ENCODE data around the gene CD6. TPM values are rescaled to one million over a fixed set of nuclear protein-coding genes. Genes with fewer than 3 reads are reported as not detected.
A peak's percentile ranks its signal among the peaks of the same experiment; 100 is the strongest.

CD6 gene
- total and polyA plus RNA-seq, 4 donors: 1.2 to 3.1 (median 1.7) TPM

DNA sequence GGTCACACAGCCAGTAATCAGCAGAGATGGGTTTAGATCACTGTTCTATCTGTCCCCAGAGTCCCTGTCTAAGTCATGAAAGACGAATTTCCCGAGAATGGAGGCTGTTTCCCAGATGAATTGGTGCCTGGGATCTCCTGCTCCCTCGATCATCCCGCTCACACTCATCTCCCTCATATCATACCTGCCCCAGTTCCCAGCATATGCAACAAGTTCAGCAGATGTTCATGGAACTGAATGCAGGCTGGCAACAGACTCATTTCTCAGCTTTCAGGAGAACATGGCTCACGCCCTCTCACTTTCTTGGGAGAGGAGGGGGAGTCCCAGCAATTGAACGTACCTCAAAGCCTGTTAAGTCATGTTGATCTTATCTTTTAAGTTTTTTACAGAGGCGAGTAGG is 22.1 kb downstream of the CD6 start:
- H3K9me3 ChIP-seq (ENCODE audit: control insufficient read depth in 4 of 4, insufficient read depth in 3 of 4, low read length in 3 of 4): no peaks in the 10 kb centered on the region
- no peak overlapping the region for H3K4me3 ChIP-seq
- H3K4me1 ChIP-seq (ENCODE audit: control insufficient read depth in 5 of 5, insufficient read depth in 5 of 5, low read length in 5 of 5): peaks cover 0 to 17% (median 9%) of the 10 kb centered on the region in 5 donors
- 60 to 67% methylated on average over 7 of the region's 7 CpGs for WGBS, 2 donors
- no peaks in the 10 kb centered on the region for H3K27me3 ChIP-seq (ENCODE audit: control insufficient read depth in 3 of 3, insufficient read depth in 3 of 3, low read length in 2 of 3)
- ATAC-seq (ENCODE audit: insufficient read depth, low FRiP score) (no peak), DNase-seq (no peak)
- TF ChIP-seq, protein P1, sequence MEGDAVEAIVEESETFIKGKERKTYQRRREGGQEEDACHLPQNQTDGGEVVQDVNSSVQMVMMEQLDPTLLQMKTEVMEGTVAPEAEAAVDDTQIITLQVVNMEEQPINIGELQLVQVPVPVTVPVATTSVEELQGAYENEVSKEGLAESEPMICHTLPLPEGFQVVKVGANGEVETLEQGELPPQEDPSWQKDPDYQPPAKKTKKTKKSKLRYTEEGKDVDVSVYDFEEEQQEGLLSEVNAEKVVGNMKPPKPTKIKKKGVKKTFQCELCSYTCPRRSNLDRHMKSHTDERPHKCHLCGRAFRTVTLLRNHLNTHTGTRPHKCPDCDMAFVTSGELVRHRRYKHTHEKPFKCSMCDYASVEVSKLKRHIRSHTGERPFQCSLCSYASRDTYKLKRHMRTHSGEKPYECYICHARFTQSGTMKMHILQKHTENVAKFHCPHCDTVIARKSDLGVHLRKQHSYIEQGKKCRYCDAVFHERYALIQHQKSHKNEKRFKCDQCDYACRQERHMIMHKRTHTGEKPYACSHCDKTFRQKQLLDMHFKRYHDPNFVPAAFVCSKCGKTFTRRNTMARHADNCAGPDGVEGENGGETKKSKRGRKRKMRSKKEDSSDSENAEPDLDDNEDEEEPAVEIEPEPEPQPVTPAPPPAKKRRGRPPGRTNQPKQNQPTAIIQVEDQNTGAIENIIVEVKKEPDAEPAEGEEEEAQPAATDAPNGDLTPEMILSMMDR (IDR thresholded peaks at IDR 0.05; ENCODE audit: control extremely low read depth, extremely low read depth): no peak
- no peak overlapping the region for H3K27ac ChIP-seq (ENCODE audit: low read depth in 1 of 2, low read length in 1 of 2)
- H3K36me3 ChIP-seq (ENCODE audit: control insufficient read depth in 4 of 4, insufficient read depth in 4 of 4, low read length in 4 of 4): no peaks in the 10 kb centered on the region
- H3K9ac ChIP-seq (ENCODE audit: insufficient read depth in 1 of 2, low read length in 2 of 2): no peak overlapping the region

DNA sequence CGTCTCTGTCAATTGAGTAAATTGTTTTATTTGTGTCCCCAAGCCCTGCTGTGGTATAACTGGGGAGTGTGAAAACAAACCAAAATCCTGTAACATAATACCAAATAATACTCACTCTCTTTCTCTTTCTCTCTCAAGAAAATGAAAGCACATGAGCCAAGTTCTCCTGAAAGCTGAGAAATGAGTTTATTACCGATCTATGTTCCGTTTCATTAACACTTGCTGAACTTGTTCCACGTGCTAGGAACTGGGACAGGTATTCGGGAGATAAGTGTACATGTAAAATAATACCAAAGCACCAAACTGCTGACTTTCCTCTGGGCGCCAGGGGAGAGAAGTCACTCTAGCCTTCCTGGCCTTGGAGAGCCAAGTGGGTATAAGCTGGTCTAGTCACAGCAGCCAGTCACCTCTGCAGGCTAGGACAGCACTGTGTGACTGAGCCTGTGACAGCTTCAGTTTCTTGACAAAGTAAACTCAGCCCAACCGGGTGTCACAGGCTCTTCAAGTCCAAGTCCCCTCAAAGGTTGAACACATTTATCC is 23.1 kb downstream of the CD6 start:
- 60 to 77% methylated on average over 7 of the region's 7 CpGs for WGBS, 2 donors
- Histone ChIP-seq H3K36me3 (ENCODE audit: control insufficient read depth in 4 of 4, insufficient read depth in 4 of 4, low read length in 4 of 4) (no peaks in the 10 kb centered on the region), H3K4me1 (ENCODE audit: control insufficient read depth in 5 of 5, insufficient read depth in 5 of 5, low read length in 5 of 5) (peaks cover 0 to 17% (median 9%) of the 10 kb centered on the region in 5 donors), H3K9ac (ENCODE audit: insufficient read depth in 1 of 2, low read length in 2 of 2) (no peak overlapping the region), H3K27me3 (ENCODE audit: control insufficient read depth in 3 of 3, insufficient read depth in 3 of 3, low read length in 2 of 3) (no peaks in the 10 kb centered on the region), H3K27ac (ENCODE audit: low read depth in 1 of 2, low read length in 1 of 2) (no peak overlapping the region), H3K9me3 (ENCODE audit: control insufficient read depth in 4 of 4, insufficient read depth in 3 of 4, low read length in 3 of 4) (no peaks in the 10 kb centered on the region), H3K4me3 (no peak overlapping the region)
- TF ChIP-seq, protein P1 (IDR thresholded peaks at IDR 0.05; ENCODE audit: control extremely low read depth, extremely low read depth): no peak
- DNase-seq (no peak), ATAC-seq (ENCODE audit: insufficient read depth, low FRiP score) (no peak)

- no peak overlapping the region for H3K27ac ChIP-seq (ENCODE audit: low read depth in 1 of 2, low read length in 1 of 2)
Observed at GRCh38 chr11:60995798-60996197, 24.3 kb downstream of the CD6 start.

More at GRCh38 chr11:60995798-60996197, 24.3 kb downstream of the CD6 start:
- ATAC-seq (ENCODE audit: insufficient read depth, low FRiP score): no peak
- H3K4me1 ChIP-seq (ENCODE audit: control insufficient read depth in 5 of 5, insufficient read depth in 5 of 5, low read length in 5 of 5): peaks cover 0 to 17% (median 9%) of the 10 kb centered on the region in 5 donors
- peak; percentile 28 to 73 (median 50) for DNase-seq
- WGBS, 2 donors: 34 to 47% methylated on average over 7 of the region's 7 CpGs
- H3K4me3 ChIP-seq: no peak overlapping the region
- H3K27me3 ChIP-seq (ENCODE audit: control insufficient read depth in 3 of 3, insufficient read depth in 3 of 3, low read length in 2 of 3): no peaks in the 10 kb centered on the region
- H3K9ac ChIP-seq (ENCODE audit: insufficient read depth in 1 of 2, low read length in 2 of 2): no peak overlapping the region
- TF ChIP-seq, protein P1 (IDR thresholded peaks at IDR 0.05; ENCODE audit: control extremely low read depth, extremely low read depth): no peak
- no peaks in the 10 kb centered on the region for H3K36me3 ChIP-seq (ENCODE audit: control insufficient read depth in 4 of 4, insufficient read depth in 4 of 4, low read length in 4 of 4)
- no peaks in the 10 kb centered on the region for H3K9me3 ChIP-seq (ENCODE audit: control insufficient read depth in 4 of 4, insufficient read depth in 3 of 4, low read length in 3 of 4)

Measured in lung (tissue), 12 donors.